Neural progenitor cell (in vitro differentiated cells): ENCODE measurements around the gene NPY2R.

Source experiments
- EZH2 ChIP-seq: fragments of 200-600 bp; sonication (generic); IDR thresholded peaks from 2 replicates; pipeline ENCODE4 v1.6.1; 2017; ENCODE audit warnings: antibody characterized with exemption, mild to moderate bottlenecking, moderate library complexity
- EZH2phosphoT487 ChIP-seq: fragments of 200-600 bp; sonication (generic); IDR thresholded peaks from 2 replicates; pipeline ENCODE4 v1.6.1; 2017; ENCODE audit warnings: antibody characterized with exemption
- TF ChIP-seq, protein P1 (sequence below): fragments of 200-600 bp; sonication (generic); IDR thresholded peaks from 2 replicates; pipeline ENCODE4 v1.5.1; 2017; ENCODE audit warnings: antibody characterized with exemption, mild to moderate bottlenecking

GRCh38 chr4:155245105-155245504 lies 36.7 kb downstream of the NPY2R start:
- TF ChIP-seq, protein P1, sequence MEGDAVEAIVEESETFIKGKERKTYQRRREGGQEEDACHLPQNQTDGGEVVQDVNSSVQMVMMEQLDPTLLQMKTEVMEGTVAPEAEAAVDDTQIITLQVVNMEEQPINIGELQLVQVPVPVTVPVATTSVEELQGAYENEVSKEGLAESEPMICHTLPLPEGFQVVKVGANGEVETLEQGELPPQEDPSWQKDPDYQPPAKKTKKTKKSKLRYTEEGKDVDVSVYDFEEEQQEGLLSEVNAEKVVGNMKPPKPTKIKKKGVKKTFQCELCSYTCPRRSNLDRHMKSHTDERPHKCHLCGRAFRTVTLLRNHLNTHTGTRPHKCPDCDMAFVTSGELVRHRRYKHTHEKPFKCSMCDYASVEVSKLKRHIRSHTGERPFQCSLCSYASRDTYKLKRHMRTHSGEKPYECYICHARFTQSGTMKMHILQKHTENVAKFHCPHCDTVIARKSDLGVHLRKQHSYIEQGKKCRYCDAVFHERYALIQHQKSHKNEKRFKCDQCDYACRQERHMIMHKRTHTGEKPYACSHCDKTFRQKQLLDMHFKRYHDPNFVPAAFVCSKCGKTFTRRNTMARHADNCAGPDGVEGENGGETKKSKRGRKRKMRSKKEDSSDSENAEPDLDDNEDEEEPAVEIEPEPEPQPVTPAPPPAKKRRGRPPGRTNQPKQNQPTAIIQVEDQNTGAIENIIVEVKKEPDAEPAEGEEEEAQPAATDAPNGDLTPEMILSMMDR: no peak
- no peak for TF ChIP-seq EZH2
- TF ChIP-seq EZH2phosphoT487: no peak
